Stimulated activated memory B cell treated with anti-CD40 and anti-IgM and Interleukin-4, amounts not matched to agents 10 μg/mL and 1 μg/mL and 100 μg/mL, for 72 hours (primary cell): ENCODE data around the gene PSAT1.

ENCODE experiments used
- ATAC-seq: fragments of 150-1000 bp; cut with Tn5 transposase; 2 replicates; pipeline ENCODE4 v1.10.0; 2021
- H3K27ac Mint-ChIP-seq: one replicate; pipeline ENCODE4 v1.8.0; 2022; ENCODE audit warnings: mild to moderate bottlenecking, mixed read lengths
- H3K27me3 Mint-ChIP-seq: one replicate; pipeline ENCODE4 v1.8.0; 2022; ENCODE audit warnings: mixed read lengths
- H3K36me3 Mint-ChIP-seq: one replicate; pipeline ENCODE4 v1.8.0; 2022; ENCODE audit warnings: mixed read lengths
- H3K4me1 Mint-ChIP-seq: one replicate; pipeline ENCODE4 v1.8.0; 2022; ENCODE audit warnings: mixed read lengths
- H3K4me3 Mint-ChIP-seq: one replicate; pipeline ENCODE4 v1.8.0; 2022; ENCODE audit warnings: mild to moderate bottlenecking, moderate library complexity, mixed read lengths
- H3K9me3 Mint-ChIP-seq: one replicate; pipeline ENCODE4 v1.8.0; 2022; ENCODE audit warnings: mixed read lengths

The PSAT1 gene

GRCh38 chr9:78286125-78286524 lies 10.8 kb upstream of the PSAT1 start:
- no peak for ATAC-seq
- Mint-ChIP-seq H3K36me3 (no peaks in the 10 kb centered on the region), H3K4me1 (no peaks in the 10 kb centered on the region), H3K27me3 (no peaks in the 10 kb centered on the region), H3K9me3 (no peaks in the 10 kb centered on the region), H3K4me3 (no peak overlapping the region), H3K27ac (no peak overlapping the region)

- ATAC-seq, result no peak
- no peaks in the 10 kb centered on the region for H3K27me3 Mint-ChIP-seq
- no peaks in the 10 kb centered on the region for H3K36me3 Mint-ChIP-seq
- H3K4me1 Mint-ChIP-seq, result no peaks in the 10 kb centered on the region
- no peak overlapping the region for H3K27ac Mint-ChIP-seq
- H3K4me3 Mint-ChIP-seq, result no peak overlapping the region
- no peaks in the 10 kb centered on the region for H3K9me3 Mint-ChIP-seq
These were observed 10.0 kb upstream of the PSAT1 start for GRCh38 chr9:78286946-78287388.

- ATAC-seq, result no peak
- Mint-ChIP-seq H3K4me3 (no peak overlapping the region), H3K27ac (no peak overlapping the region), H3K9me3 (no peaks in the 10 kb centered on the region), H3K4me1 (no peaks in the 10 kb centered on the region), H3K36me3 (no peaks in the 10 kb centered on the region), H3K27me3 (no peaks in the 10 kb centered on the region)
These were observed 8.6 kb upstream of the PSAT1 start for GRCh38 chr9:78288214-78288892.

- Mint-ChIP-seq H3K4me3 (no peak overlapping the region), H3K27me3 (no peaks in the 10 kb centered on the region), H3K27ac (no peak overlapping the region), H3K9me3 (no peaks in the 10 kb centered on the region), H3K36me3 (no peaks in the 10 kb centered on the region), H3K4me1 (no peaks in the 10 kb centered on the region)
- no peak for ATAC-seq
These were observed 7.5 kb upstream of the PSAT1 start for GRCh38 chr9:78289474-78289873.

GRCh38 chr9:78291240-78291925 lies 5.5 kb upstream of the PSAT1 start:
- no peak for ATAC-seq
- H3K27me3 Mint-ChIP-seq, result no peaks in the 10 kb centered on the region
- no peak overlapping the region for H3K4me3 Mint-ChIP-seq
- no peaks in the 10 kb centered on the region for H3K36me3 Mint-ChIP-seq
- H3K4me1 Mint-ChIP-seq, result peaks cover 4% of the 10 kb centered on the region
- no peak overlapping the region for H3K27ac Mint-ChIP-seq
- H3K9me3 Mint-ChIP-seq, result no peaks in the 10 kb centered on the region

- no peaks in the 10 kb centered on the region for H3K9me3 Mint-ChIP-seq
- H3K36me3 Mint-ChIP-seq, result no peaks in the 10 kb centered on the region
- no peak for ATAC-seq
- peaks cover 11% of the 10 kb centered on the region for H3K4me1 Mint-ChIP-seq
- H3K27ac Mint-ChIP-seq, result no peak overlapping the region
- no peak overlapping the region for H3K4me3 Mint-ChIP-seq
- no peaks in the 10 kb centered on the region for H3K27me3 Mint-ChIP-seq
These were observed 4.9 kb upstream of the PSAT1 start for GRCh38 chr9:78292026-78292425.

GRCh38 chr9:78292716-78293497 lies 4.0 kb upstream of the PSAT1 start:
- H3K27me3 Mint-ChIP-seq, result peaks cover 4% of the 10 kb centered on the region
- H3K36me3 Mint-ChIP-seq, result no peaks in the 10 kb centered on the region
- H3K9me3 Mint-ChIP-seq, result no peaks in the 10 kb centered on the region
- no peak for ATAC-seq
- no peak overlapping the region for H3K27ac Mint-ChIP-seq
- peaks cover 19% of the 10 kb centered on the region for H3K4me1 Mint-ChIP-seq
- H3K4me3 Mint-ChIP-seq, result no peak overlapping the region

GRCh38 chr9:78294290-78295176 lies 2.4 kb upstream of the PSAT1 start:
- no peak for ATAC-seq
- no peak overlapping the region for H3K4me3 Mint-ChIP-seq
- peaks cover 8% of the 10 kb centered on the region for H3K27me3 Mint-ChIP-seq
- no peaks in the 10 kb centered on the region for H3K9me3 Mint-ChIP-seq
- H3K36me3 Mint-ChIP-seq, result no peaks in the 10 kb centered on the region
- no peak overlapping the region for H3K27ac Mint-ChIP-seq
- peaks cover 21% of the 10 kb centered on the region for H3K4me1 Mint-ChIP-seq

GRCh38 chr9:78295177-78295575 lies 1.7 kb upstream of the PSAT1 start:
- ATAC-seq, result no peak
- Mint-ChIP-seq H3K4me3 (no peak overlapping the region), H3K9me3 (no peaks in the 10 kb centered on the region), H3K27me3 (peaks cover 8% of the 10 kb centered on the region), H3K4me1 (peaks cover 21% of the 10 kb centered on the region), H3K27ac (no peak overlapping the region), H3K36me3 (peaks cover 3% of the 10 kb centered on the region)

- Mint-ChIP-seq H3K9me3 (no peaks in the 10 kb centered on the region), H3K27me3 (peaks cover 8% of the 10 kb centered on the region), H3K4me3 (peak overlapping the region; percentile 87), H3K27ac (no peak overlapping the region), H3K4me1 (peaks cover 21% of the 10 kb centered on the region), H3K36me3 (peaks cover 6% of the 10 kb centered on the region)
- ATAC-seq, result no peak
These were observed 1.2 kb upstream of the PSAT1 start for GRCh38 chr9:78295731-78296130.

- Mint-ChIP-seq H3K4me3 (peak overlapping the region; percentile 87), H3K4me1 (peaks cover 21% of the 10 kb centered on the region), H3K27me3 (peaks cover 8% of the 10 kb centered on the region), H3K27ac (peak overlapping the region; percentile 66), H3K9me3 (no peaks in the 10 kb centered on the region), H3K36me3 (peaks cover 6% of the 10 kb centered on the region)
- ATAC-seq, result no peak
These were observed 578 bp upstream of the PSAT1 start for GRCh38 chr9:78296201-78296892.

- ATAC-seq, result no peak
- no peaks in the 10 kb centered on the region for H3K9me3 Mint-ChIP-seq
- H3K27me3 Mint-ChIP-seq, result peaks cover 8% of the 10 kb centered on the region
- H3K4me1 Mint-ChIP-seq, result peaks cover 21% of the 10 kb centered on the region
- H3K4me3 Mint-ChIP-seq, result peak overlapping the region; percentile 87
- H3K36me3 Mint-ChIP-seq, result peaks cover 6% of the 10 kb centered on the region
- peak overlapping the region; percentile 66 for H3K27ac Mint-ChIP-seq
These were observed 692 bp downstream of the PSAT1 start for GRCh38 chr9:78297672-78297961.

GRCh38 chr9:78298046-78298765 lies 1.3 kb downstream of the PSAT1 start:
- Mint-ChIP-seq H3K4me3 (peak overlapping the region; percentile 87), H3K27ac (peak overlapping the region; percentile 66), H3K9me3 (no peaks in the 10 kb centered on the region), H3K4me1 (peaks cover 21% of the 10 kb centered on the region), H3K36me3 (peaks cover 6% of the 10 kb centered on the region), H3K27me3 (peaks cover 8% of the 10 kb centered on the region)
- ATAC-seq, result no peak

- Mint-ChIP-seq H3K4me1 (peaks cover 21% of the 10 kb centered on the region), H3K27ac (no peak overlapping the region), H3K9me3 (no peaks in the 10 kb centered on the region), H3K27me3 (peaks cover 8% of the 10 kb centered on the region), H3K4me3 (no peak overlapping the region), H3K36me3 (peaks cover 13% of the 10 kb centered on the region)
- ATAC-seq, result no peak
These were observed 3.3 kb downstream of the PSAT1 start for GRCh38 chr9:78300209-78300608.
